WTC11 (cell line): ENCODE results near the gene MAP3K12.

Source experiments
- MAX ChIP-seq: sonication (generic); formaldehyde crosslinking; IDR thresholded peaks from 2 replicates; pipeline ENCODE4 v1.8.0; 2022; ENCODE audit warnings: mild to moderate bottlenecking, missing genetic modification reagents
- SMAD3 ChIP-seq: sonication (generic); formaldehyde crosslinking; IDR thresholded peaks from 2 replicates; pipeline ENCODE4 v1.8.0; 2022; ENCODE audit warnings: missing genetic modification reagents, mild to moderate bottlenecking, borderline replicate concordance
- ZNF263 ChIP-seq: sonication (generic); formaldehyde crosslinking; IDR thresholded peaks from 2 replicates; pipeline ENCODE4 v1.8.1; 2022; ENCODE audit warnings: low read depth, mild to moderate bottlenecking, moderate library complexity, missing genetic modification reagents
- ZNF512 ChIP-seq: sonication (generic); formaldehyde crosslinking; IDR thresholded peaks from 2 replicates; pipeline ENCODE4 v1.8.1; 2022; ENCODE audit warnings: missing genetic modification reagents, borderline replicate concordance
- TF ChIP-seq, protein P1 (sequence below): fragments of 200-600 bp; IDR thresholded peaks from 2 replicates; pipeline ENCODE4 v1.8.0; 2022; ENCODE audit warnings: antibody characterized with exemption

DNA sequence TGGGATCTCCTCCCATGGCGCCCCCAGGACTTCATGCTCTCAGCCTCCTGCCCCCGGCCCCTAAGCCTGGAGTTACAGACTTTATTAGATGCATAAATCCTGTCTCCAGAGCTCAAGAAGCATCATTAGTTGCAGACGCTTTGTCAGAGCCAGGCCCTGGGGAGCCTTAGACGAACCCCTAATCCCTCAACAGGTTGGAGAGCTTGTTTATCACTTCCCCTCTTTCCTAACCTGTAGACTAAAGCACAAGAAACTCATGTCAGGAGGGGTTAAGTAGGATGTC lies 8.3 kb upstream of the MAP3K12 start:
- TF ChIP-seq, protein P1, sequence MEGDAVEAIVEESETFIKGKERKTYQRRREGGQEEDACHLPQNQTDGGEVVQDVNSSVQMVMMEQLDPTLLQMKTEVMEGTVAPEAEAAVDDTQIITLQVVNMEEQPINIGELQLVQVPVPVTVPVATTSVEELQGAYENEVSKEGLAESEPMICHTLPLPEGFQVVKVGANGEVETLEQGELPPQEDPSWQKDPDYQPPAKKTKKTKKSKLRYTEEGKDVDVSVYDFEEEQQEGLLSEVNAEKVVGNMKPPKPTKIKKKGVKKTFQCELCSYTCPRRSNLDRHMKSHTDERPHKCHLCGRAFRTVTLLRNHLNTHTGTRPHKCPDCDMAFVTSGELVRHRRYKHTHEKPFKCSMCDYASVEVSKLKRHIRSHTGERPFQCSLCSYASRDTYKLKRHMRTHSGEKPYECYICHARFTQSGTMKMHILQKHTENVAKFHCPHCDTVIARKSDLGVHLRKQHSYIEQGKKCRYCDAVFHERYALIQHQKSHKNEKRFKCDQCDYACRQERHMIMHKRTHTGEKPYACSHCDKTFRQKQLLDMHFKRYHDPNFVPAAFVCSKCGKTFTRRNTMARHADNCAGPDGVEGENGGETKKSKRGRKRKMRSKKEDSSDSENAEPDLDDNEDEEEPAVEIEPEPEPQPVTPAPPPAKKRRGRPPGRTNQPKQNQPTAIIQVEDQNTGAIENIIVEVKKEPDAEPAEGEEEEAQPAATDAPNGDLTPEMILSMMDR, result no peak
- no peak for TF ChIP-seq ZNF512 (CRISPR knock-in tag)
- TF ChIP-seq SMAD3 (CRISPR knock-in tag), result no peak
- TF ChIP-seq MAX, result no peak
- TF ChIP-seq ZNF263 (CRISPR knock-in tag), result no peak
